KBM-7 (cell line): Measurements from ENCODE around the gene GALNT13.

Experiments used
- DNase-seq: peaks from one replicate; pipeline ENCODE4 v3.0.0-alpha.2; 2015
- in situ Hi-C: fragments of 300-500 bp; cut with MboI; formaldehyde crosslinking; loops from 2 replicates; pipeline ENCODE4 v1.14.3; 2020; ENCODE audit warnings: low sequenced_read_pairs, low pct_unique_long_range_greater_than_20kb, mixed read lengths

GALNT13 gene

GRCh38 chr2:154194909-154195643, 323.4 kb downstream of the GALNT13 start:
- no peak for DNase-seq
- in situ Hi-C loops: no loop called here

GRCh38 chr2:154195644-154196195, 324.0 kb downstream of the GALNT13 start:
- DNase-seq: no peak
- in situ Hi-C loops: no loop called here

- in situ Hi-C loops: no loop called here
- DNase-seq: no peak
Measured at GRCh38 chr2:154198866-154199265, 327.1 kb downstream of the GALNT13 start.

GRCh38 chr2:154203206-154203605, 331.5 kb downstream of the GALNT13 start:
- in situ Hi-C loops: no loop called here
- DNase-seq: no peak

- no peak for DNase-seq
- in situ Hi-C loops: no loop called here
Measured at GRCh38 chr2:154203902-154204301, 332.2 kb downstream of the GALNT13 start.

- in situ Hi-C loops: no loop called here
- no peak for DNase-seq
Measured at GRCh38 chr2:154207288-154208047, 335.7 kb downstream of the GALNT13 start.

- in situ Hi-C loops: no loop called here
- DNase-seq: no peak
Measured at GRCh38 chr2:154223726-154224125, 352.0 kb downstream of the GALNT13 start.

- in situ Hi-C loops: no loop called here
- DNase-seq: no peak
Measured at GRCh38 chr2:154226931-154227330, 355.2 kb downstream of the GALNT13 start.

GRCh38 chr2:154228566-154229280, 357.0 kb downstream of the GALNT13 start:
- DNase-seq: no peak
- in situ Hi-C loops: no loop called here

GRCh38 chr2:154229966-154230365, 358.2 kb downstream of the GALNT13 start:
- no peak for DNase-seq
- in situ Hi-C loops: no loop called here

GRCh38 chr2:154231021-154231420, 359.3 kb downstream of the GALNT13 start:
- DNase-seq: no peak
- in situ Hi-C loops: no loop called here

GRCh38 chr2:154233231-154233630, 361.5 kb downstream of the GALNT13 start:
- no peak for DNase-seq
- in situ Hi-C loops: no loop called here

- no peak for DNase-seq
- in situ Hi-C loops: no loop called here
Measured at GRCh38 chr2:154238252-154238651, 366.5 kb downstream of the GALNT13 start.

- DNase-seq: no peak
- in situ Hi-C loops: no loop called here
Measured at GRCh38 chr2:154240316-154240715, 368.6 kb downstream of the GALNT13 start.

GRCh38 chr2:154240921-154241379, 369.2 kb downstream of the GALNT13 start:
- in situ Hi-C loops: no loop called here
- peak; percentile 17 for DNase-seq

- in situ Hi-C loops: no loop called here
- DNase-seq: no peak
Measured at GRCh38 chr2:154242687-154243086, 371.0 kb downstream of the GALNT13 start.

GRCh38 chr2:154243685-154244084, 372.0 kb downstream of the GALNT13 start:
- in situ Hi-C loops: no loop called here
- DNase-seq: no peak

- no peak for DNase-seq
- in situ Hi-C loops: no loop called here
Measured at GRCh38 chr2:154244932-154245331, 373.2 kb downstream of the GALNT13 start.

- no peak for DNase-seq
- in situ Hi-C loops: no loop called here
Measured at GRCh38 chr2:154247503-154247902, 375.8 kb downstream of the GALNT13 start.

- no peak for DNase-seq
- in situ Hi-C loops: no loop called here
Measured at GRCh38 chr2:154256136-154256535, 384.4 kb downstream of the GALNT13 start.
